Measurements from ENCODE around the gene TMEM220. TPM values are rescaled to one million over a fixed set of nuclear protein-coding genes. Genes with fewer than 3 reads are reported as not detected.
A peak's percentile ranks its signal among the peaks of the same experiment; 100 is the strongest.
"Not testable (repeated sequence)": the region's sequence is repeated elsewhere in the genome, so short reads cannot be mapped to it uniquely, and the experiment has no call there.

The TMEM220 gene
- total RNA-seq, 1 donor from 2014 or later, result 17.6 TPM

DNA sequence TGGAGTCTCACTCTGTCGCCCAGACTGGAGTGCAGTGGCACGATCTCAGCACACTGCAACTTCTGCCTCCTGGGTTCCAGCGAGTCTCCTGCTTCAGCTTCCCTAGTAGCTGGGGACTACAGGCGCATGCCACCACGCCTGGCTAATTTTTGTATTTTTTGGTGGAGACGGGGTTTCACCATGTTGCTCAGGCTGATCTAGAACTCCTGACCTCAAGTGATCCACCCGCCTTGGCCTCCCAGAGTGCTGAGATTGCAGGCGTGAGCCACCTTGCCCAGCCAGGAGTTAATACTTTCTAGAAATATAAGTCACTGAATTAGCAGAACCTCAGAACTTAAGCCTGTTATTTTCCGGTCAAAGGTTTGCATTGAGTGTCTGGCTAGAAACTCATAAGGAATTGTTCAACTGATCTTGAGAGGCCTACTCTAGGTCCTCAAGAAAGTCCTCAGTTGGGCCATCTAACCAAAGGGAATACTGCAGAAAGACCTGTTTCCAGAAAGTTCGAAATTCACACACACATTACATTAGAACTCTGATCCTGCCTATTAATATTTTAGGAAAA, 1.4 kb downstream of the TMEM220 start:
- DNase-seq (ENCODE audit: low spot score), result no peak

DNA sequence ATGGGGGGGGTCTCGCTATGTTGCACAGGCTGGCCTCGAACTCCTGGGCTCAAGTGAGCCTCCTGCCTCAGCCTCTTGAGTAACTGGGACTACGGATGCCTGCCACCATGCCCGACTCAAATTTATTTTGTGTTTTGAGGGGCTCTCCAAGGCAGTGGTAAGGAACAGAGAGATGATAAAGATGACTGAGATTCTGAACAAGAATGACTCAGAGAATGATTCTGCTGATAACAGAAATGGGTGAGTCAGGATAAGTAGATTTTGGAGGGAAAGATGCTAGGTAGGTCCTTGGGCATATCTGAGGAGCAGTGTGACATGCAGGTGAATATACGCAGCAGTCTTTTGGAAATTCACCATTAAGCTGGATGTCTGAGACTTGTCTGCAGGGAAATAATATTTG, 2.6 kb downstream of the TMEM220 start:
- DNase-seq (ENCODE audit: low spot score), result no peak

DNA sequence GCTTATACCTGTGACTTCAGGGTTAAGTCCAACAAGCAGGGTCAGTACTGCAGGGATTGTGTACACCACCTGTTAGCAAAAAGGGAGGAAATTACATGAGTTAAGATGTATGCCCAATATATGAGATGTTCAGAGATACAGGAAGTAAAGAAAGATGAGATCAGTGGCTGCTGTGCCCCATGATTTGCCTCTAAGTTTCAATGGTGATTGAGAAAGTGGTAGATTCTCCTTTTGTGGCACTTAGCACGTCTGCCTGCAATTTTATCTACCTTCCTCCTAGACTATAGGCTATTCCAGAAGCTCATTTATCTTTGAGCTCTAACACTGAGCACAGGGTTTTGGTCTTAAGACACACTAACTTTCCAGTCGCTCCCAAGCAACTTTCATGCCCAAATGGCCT, 3.6 kb downstream of the TMEM220 start:
- no peak for DNase-seq (ENCODE audit: low spot score)

GRCh38 chr17:10725262-10725661, 4.6 kb downstream of the TMEM220 start:
- no peak for DNase-seq (ENCODE audit: low spot score)

DNA sequence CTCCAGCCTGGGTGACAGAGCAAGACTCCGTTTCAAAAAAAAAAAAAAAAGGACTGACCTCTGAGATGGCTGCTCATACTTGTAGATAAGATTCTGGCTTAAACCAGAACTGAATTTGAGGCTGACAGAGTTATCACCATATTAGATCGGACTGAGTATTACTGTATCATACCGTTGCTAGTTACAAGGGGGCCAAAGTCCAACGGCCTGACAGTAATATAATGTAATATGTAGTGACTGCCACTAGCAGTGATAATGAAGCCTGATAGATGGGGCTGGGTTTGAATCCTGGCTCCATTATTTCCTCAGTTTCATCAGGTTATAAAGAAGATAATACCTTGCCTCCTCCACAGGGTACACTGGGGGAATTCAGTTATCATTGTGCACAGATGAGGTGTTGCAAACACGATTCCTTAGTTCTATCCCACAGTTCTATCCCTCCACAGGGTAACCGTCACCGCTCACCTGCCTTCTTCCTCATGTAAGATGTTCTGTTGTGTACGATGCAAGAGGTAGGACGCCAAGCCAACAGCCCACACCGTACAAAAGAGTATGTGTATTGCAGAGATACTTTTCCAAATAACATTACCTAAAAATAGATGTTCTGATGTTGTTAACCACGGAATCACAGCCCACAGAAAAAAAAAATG, 5.2 kb downstream of the TMEM220 start:
- DNase-seq (ENCODE audit: low spot score), result no peak

DNA sequence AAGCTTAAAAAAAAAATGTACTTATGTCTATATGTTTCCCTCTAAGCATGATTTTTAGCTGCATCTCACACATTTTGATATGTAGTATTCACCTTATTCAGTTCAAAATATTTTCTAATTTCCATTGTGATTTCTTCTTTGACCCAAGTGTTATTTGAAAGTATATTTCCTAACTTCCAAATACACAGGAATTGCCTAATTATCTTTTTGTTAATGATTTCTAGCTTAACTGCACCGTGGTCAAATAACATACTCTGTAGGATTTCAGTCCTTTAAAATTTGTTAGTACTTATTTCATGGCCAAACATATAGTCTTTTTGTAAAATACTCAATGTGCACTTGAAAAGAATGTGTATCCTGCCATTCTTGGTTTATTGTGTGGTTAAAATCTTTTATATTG, 11.3 kb downstream of the TMEM220 start:
- no peak for DNase-seq (ENCODE audit: low spot score)

- no peak for DNase-seq (ENCODE audit: low spot score)
Observed at GRCh38 chr17:10716218-10716617, 13.6 kb downstream of the TMEM220 start.

- DNase-seq (ENCODE audit: low spot score), result no peak
Observed at GRCh38 chr17:10713318-10713717, 16.5 kb downstream of the TMEM220 start.

DNA sequence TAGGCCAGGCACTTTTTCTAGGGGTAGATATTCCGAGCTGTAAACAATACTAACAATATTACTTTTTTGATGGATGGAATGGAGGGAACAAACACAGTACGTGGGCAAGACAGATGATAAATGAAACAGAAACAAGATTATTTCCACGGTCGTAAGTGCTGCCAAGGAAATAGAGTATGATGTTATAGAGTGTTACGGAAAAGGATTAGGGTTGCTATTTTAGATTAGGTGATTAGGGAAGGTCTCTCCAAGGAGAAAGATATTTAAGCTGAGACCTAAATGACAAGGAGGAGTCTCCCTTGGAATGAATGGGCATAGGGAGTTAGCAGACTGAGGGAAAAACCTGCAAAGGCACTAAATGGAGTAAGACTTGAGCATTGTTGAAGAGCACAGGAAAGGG, 24.1 kb downstream of the TMEM220 start:
- no peak for DNase-seq (ENCODE audit: low spot score)

DNA sequence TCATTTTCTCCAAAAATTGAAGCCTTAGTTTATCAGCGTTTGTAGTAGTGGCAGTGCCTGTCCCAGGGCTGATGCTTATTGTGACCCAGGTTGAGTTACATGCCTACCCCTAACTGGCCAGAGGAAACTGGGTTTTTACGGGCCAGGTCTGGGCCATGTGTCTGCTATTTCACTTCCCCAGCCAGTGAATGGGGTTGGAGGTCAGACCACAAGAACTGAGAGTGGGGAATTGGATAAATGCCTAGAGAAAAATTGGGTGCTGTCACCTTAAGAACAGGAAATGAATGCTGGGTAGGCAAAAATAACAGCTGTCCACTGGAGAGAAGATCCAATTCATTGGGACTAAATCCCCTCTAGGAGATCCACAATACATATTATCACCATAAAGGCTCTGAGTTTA, 27.2 kb downstream of the TMEM220 start:
- no peak for DNase-seq (ENCODE audit: low spot score)

DNA sequence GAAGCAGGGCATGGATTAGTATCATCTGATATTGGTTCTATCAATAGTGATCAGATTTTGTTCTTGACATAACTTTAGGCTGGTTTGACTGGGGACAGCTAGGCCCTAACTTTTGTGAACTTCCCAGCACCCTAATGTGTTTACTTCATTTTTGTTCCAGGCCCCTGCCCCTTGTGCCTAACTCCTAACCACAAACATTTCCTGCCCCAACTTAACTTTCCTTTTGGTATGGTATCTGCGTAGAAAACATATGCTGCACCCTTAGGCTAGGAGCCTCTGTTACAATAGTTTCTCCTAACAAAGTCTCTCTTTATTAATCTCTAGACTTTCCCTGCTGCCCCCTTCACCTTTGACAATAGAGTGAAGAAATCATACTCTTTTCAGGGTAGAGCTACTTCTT, 30.0 kb downstream of the TMEM220 start:
- DNase-seq (ENCODE audit: low spot score), result no peak

DNA sequence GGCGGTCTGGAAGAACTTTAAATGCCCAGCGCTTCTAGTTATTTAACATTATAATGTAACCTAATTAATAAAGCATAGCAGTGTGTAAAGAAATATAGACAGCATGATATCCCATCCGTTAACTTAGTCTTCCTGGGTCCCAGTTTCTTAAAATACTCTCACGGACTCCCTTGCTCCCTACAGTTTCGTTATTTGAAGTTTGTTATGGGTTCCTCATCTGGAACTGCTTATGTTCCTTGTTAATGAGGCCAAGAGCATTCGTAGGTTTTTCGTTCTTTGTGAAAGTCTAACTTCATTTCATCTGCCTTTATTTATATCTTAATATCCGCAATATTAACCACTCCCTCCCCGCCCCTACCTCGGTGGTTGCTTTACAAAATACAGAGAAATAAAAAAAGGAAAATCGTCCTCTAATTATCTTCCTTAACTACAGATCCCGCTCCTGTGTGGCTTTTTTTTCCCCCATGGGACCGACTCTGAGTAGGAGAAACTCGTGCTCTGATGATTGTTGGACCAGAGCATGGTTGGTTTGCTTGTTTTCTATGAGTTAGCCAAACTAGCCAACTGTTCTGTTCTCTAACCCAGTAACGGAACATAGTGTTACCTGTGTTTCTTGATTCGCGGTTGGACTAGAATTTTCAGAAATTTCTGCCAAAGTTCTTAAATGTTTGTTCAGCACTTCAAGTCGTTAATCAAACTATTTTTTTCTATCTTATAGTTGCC, 31.6 kb downstream of the TMEM220 start:
- no peak for DNase-seq (ENCODE audit: low spot score)

DNA sequence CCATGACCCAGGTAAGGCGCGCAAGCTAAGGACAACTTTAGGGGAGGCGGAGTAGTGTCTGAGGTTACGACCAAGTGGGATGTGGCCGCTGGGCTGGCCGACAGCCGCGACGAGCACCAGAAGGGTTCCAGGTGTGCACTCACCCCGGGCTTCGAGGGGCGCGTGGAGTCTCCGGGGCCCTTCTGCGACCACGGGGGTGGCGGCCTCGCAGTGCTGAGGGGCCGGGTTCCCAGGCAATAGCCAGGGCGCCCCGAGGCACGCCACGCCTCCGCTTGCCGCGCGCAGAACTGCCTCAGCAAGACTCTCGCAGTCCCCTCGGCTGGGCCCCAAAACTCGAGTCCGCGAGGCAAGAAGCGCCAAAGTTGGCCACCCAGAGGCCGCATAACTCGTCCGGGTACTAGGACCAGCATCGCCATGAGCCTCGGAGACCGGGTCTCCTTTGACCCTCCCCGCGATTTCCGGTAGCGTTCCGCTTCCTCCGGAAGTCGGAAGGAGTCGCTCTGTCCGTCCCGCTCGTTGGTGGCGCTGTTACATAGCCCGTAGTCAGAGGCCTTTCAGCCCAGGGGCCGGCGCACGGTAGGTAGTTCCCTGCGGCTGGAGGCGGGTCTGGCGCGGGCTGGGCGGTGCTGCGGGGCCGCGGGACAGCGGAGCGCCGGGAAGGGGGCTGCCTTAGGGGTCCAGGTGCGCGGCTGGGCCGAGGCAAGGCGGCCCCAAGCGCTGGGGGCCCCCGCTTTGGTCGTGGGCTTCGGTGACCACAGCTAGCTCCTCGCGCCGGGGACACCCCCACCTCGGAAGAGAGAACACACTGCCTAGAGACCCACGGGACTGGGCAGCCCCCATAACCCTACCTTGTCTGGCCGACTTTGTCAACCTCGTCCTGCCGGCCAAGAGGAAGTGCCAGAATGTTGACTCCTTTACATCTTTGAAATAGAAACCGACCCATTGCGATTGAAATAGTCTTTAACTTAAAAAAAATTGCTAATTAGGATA, 32.4 kb downstream of the TMEM220 start, which contains the start of the genes ADPRM and SCO1:
TSS of gene ADPRM (plus strand) at position 503 of the 990 bp plus-strand sequence. CDS start 7,333 bp downstream, outside the sequence.
TSS of gene SCO1 (minus strand) at position 442 of the 990 bp plus-strand sequence. CDS start at position 416, 26 bp downstream.
- DNase-seq (ENCODE audit: low spot score), result peak; percentile 94

- not testable (repeated sequence) for DNase-seq (ENCODE audit: low spot score)
Observed at GRCh38 chr17:10695875-10696407, 33.9 kb downstream of the TMEM220 start.

DNA sequence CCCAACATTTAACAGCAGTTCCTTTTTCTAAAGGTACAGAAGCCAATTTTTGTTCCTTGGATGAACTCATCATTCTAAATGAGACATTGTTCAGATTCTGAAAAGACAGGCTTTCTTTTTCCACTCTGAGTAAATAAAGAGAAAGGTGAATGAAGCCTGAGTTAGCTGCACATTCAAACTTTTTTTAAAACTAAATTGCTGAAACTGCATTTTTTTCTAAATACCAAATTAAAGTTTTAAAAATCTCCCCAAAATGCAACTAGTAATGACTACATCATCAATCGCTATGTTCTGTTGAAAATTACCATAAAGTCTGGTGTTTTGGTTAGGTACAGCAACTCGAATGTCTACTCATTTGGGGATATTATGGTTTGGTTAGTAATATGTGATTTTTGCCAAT, 42.3 kb downstream of the TMEM220 start:
- no peak for DNase-seq (ENCODE audit: low spot score)

DNA sequence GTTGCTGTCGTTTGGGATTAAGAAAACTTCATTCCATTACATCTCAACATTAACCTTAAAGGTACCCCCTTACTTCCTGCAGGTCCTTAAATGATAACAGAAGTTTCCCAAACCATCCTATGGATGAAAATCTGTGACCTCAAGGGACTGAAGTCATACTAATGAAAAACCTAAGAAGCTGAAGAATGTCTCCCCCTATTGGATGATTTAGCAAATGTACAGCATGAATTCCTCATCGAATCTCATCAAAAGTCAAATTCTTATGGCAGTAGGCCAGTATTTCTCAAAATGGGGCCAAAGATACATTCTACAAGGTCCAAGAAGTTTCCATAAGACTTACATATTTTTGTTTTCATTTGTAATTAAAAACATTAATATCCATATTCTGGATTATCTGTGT, 46.0 kb downstream of the TMEM220 start:
- DNase-seq (ENCODE audit: low spot score), result no peak

DNA sequence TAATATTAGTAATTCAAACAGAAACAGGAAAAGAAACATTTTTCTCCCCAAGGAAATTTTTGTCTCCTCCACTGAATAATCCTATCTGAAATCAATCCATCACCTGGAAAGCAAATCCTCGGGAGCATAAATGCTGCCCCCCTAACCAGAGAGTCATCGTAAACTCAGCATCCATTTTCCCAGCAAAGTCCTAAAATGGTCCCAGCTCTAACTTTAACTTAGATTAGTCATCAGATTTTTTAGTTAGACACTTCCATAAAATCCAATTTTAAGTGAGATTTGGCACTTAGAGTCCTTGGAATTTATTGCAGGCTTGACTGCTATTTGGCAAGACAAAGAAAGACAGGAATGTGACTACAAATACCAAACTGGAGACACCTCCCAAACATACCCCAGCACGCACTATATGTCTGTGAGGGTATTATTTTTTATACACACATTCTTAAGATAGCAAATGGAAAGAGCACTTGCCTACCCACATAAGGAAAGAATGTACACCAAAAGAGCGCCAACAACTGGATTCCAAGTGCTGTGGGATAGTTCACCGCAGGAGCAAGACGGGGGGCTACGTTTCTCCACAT, 47.9 kb downstream of the TMEM220 start:
- no peak for DNase-seq (ENCODE audit: low spot score)

DNA sequence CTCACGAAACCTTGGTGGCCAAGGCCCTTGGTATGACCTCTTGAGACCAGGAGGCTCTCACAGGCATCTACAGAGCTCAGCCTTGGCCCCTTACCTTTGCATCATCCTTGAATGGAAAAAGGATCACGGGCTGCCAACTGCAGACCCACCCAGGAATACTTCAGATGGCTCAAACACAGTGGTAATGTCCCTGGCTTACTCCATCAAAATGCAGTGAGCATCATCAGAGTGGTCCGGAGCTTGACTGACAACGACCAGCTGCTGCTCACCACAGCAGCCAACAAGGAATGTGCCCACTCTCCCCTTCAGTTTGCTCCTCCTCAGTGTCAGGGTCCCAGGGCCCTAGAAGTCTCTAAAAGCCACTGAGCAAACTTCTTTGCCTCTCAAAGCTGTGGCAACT, 55.1 kb downstream of the TMEM220 start:
- no peak for DNase-seq (ENCODE audit: low spot score)

DNA sequence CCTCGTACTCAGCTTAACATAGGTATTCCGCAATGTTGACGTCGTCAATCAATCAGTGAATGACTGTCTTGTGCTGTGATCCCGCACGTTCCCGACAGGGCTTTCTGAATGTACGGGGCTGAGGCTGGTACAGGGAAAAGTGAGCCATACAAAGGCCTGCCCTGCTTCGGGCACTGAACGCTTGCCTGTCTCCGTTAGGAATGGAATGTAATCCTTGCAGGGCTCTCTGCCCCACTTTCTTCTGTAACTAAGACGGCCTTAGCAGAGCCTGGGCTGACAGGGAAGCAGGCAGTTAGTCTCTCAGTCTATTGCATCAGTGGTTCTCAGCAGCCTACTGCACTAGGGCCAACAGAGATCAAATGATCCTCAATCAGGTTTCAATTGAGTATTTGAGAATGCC, 56.5 kb downstream of the TMEM220 start:
- no peak for DNase-seq (ENCODE audit: low spot score)

- no peak for DNase-seq (ENCODE audit: low spot score)
Observed at GRCh38 chr17:10668775-10669174, 61.0 kb downstream of the TMEM220 start.

- no peak for DNase-seq (ENCODE audit: low spot score)
Observed at GRCh38 chr17:10666906-10667305, 62.9 kb downstream of the TMEM220 start.
